DND-41 (cell line): Measurements from ENCODE around the gene OXT.
"Not testable (repeated sequence)": the region's sequence is repeated elsewhere in the genome, so short reads cannot be mapped to it uniquely, and the experiment has no call there.

Experiments
- CTCF ChIP-seq: IDR thresholded peaks from 2 replicates; pipeline ENCODE4 v1.5.1; 2012; ENCODE audit warnings: borderline replicate concordance, low read length, moderate library complexity, mild to moderate bottlenecking; ENCODE audit not compliant: poor library complexity, severe bottlenecking; ENCODE audit errors: extremely low read depth
- EZH2 ChIP-seq: IDR thresholded peaks from 3 replicates; pipeline ENCODE4 v1.6.1; 2012; ENCODE audit warnings: borderline replicate concordance, low read depth, mild to moderate bottlenecking, moderate library complexity, low read length, inconsistent platforms; ENCODE audit not compliant: severe bottlenecking

- not testable (repeated sequence) for TF ChIP-seq CTCF, EZH2
Measured at GRCh38 chr20:3022559-3023490, 48.6 kb upstream of the OXT start.
